HepG2 (cell line): Measurements from ENCODE around the gene FAM110C. TPM values are rescaled to one million over a fixed set of nuclear protein-coding genes. Genes with fewer than 3 reads are reported as not detected.

Experiments used
- ATAC-seq: fragments of 200-7000 bp; cut with Tn5 transposase; 3 replicates; pipeline ENCODE4 v1.9.1; 2020; ENCODE audit warnings: mild to moderate bottlenecking, moderate library complexity
- BruUV-seq: library from RNA; stranded (reverse); fragments of 400-500 nt; replicated peaks from 2 replicates; lab custom pipeline; 2021; lab: Mats Ljungman, UMichigan
- CTCF ChIA-PET: fragments of 300-600 bp; formaldehyde crosslinking; extraction: SDS; loops from one replicate; lab custom pipeline; 2021; ENCODE audit warnings: low total read pairs, inconsistent platforms, low intra/inter-chr PET ratio; lab: Yijun Ruan, JAX
- POLR2A ChIA-PET: fragments of 350-600 bp; sonication (Branson Sonifier 250); formaldehyde crosslinking; loops from one replicate; lab custom pipeline; 2020; ENCODE audit warnings: antibody characterized with exemption, inconsistent platforms; lab: Yijun Ruan, JAX
- DNase-seq: peaks from one replicate; pipeline ENCODE4 v3.0.0-alpha.2; 2015; ENCODE audit warnings: low spot score
- FAIRE-seq: peaks from 3 replicates; lab custom pipeline; 2011; peaks lifted over from hg19 to GRCh38; lab: Jason Lieb, UNC
- H2AFZ ChIP-seq: one replicate; pipeline ENCODE4 v1.6.1; 2011; ENCODE audit warnings: low read length, inconsistent platforms
- H3K27ac ChIP-seq: fragments of 300-600 bp; 3 replicates; pipeline ENCODE4 v1.8.0; 2011; ENCODE audit warnings: mixed run types, mild to moderate bottlenecking, mixed read lengths, low read length, inconsistent platforms; ENCODE audit not compliant: insufficient read depth; ENCODE audit errors: extremely low read length
- H3K27me3 ChIP-seq, 2 experiments: fragments of 200-600 bp in 1 of 2; 2 replicates in 1 of 2; 3 replicates in 1 of 2; pipeline versions ENCODE4 v1.6.0 to v1.8.0; 2011; ENCODE audit warnings: low read length in 2 of 2, mild to moderate bottlenecking in 2 of 2, moderate library complexity in 2 of 2, inconsistent platforms in 1 of 2; ENCODE audit not compliant: insufficient read depth in 2 of 2, control insufficient read depth in 1 of 2
- H3K36me3 ChIP-seq, 2 experiments: fragments of 200-600 bp in 1 of 2; replicated peaks in 1 of 2; 2 replicates in 1 of 2; 3 replicates in 1 of 2; pipeline versions ENCODE4 v1.5.1 to v1.8.0; 2011; ENCODE audit warnings: low read length in 2 of 2, inconsistent platforms in 1 of 2; ENCODE audit not compliant: insufficient read depth in 2 of 2, control insufficient read depth in 1 of 2
- H3K4me1 ChIP-seq: 2 replicates; pipeline ENCODE4 v1.5.1; 2012; ENCODE audit warnings: low read length, inconsistent platforms; ENCODE audit not compliant: insufficient read depth
- H3K4me2 ChIP-seq: 2 replicates; pipeline ENCODE4 v1.6.0; 2011; ENCODE audit warnings: low read depth, low read length, inconsistent platforms
- H3K4me3 ChIP-seq, 3 experiments: fragments of 200-600 bp in 1 of 3; sonication (generic), shearing (Covaris generic) in 1 of 3; replicated peaks in 1 of 3; 2 replicates each; pipeline ENCODE4 v1.5.1; 2011 to 2016; ENCODE audit warnings: low read length in 3 of 3, inconsistent platforms in 2 of 3, low read depth in 2 of 3, mild to moderate bottlenecking in 2 of 3, control low read depth in 1 of 3, mixed read lengths in 1 of 3; ENCODE audit not compliant: insufficient read depth in 1 of 3
- H3K79me2 ChIP-seq: one replicate; pipeline ENCODE4 v1.6.1; 2011; ENCODE audit warnings: low read length, inconsistent platforms; ENCODE audit not compliant: insufficient read depth
- H3K9ac ChIP-seq: 2 replicates; pipeline ENCODE4 v1.6.0; 2011; ENCODE audit warnings: mild to moderate bottlenecking, low read depth, low read length, inconsistent platforms; ENCODE audit not compliant: insufficient read depth
- H3K9me3 ChIP-seq: 2 replicates; pipeline ENCODE4 v1.5.1; 2012; ENCODE audit warnings: mild to moderate bottlenecking, low read length
- H4K20me1 ChIP-seq: 2 replicates; pipeline ENCODE4 v1.6.0; 2011; ENCODE audit warnings: inconsistent platforms, mild to moderate bottlenecking, low read length, moderate library complexity; ENCODE audit not compliant: insufficient read depth
- ATF7 ChIP-seq, 2 experiments: fragments of 450-650 bp in 1 of 2; sonication (generic) in 1 of 2; formaldehyde crosslinking in 1 of 2; IDR thresholded peaks; 2 replicates each; pipeline versions ENCODE4 v1.4.0 to v1.6.1; 2016 to 2020; ENCODE audit warnings: antibody characterized with exemption in 1 of 2, mild to moderate bottlenecking in 1 of 2, missing genetic modification reagents in 1 of 2
- CEBPB ChIP-seq: IDR thresholded peaks from 2 replicates; pipeline ENCODE4 v1.6.1; 2011; ENCODE audit warnings: low read depth, low read length, improper control_type of control experiment, borderline replicate concordance
- CREB1 ChIP-seq, 2 experiments: fragments of 450-650 bp in 1 of 2; IDR thresholded peaks; 2 replicates each; pipeline ENCODE4 v1.6.1; 2016 to 2017; ENCODE audit warnings: control low read depth in 1 of 2, mild to moderate bottlenecking in 1 of 2, missing compliant biosample characterization in 1 of 2, missing genetic modification characterization in 1 of 2
- GABPA ChIP-seq, 2 experiments: IDR thresholded peaks; 2 replicates each; pipeline ENCODE4 v1.6.1; 2011 to 2016; ENCODE audit warnings: low read depth in 2 of 2, low read length in 1 of 2, missing biosample characterization in 1 of 2, missing genetic modification characterization in 1 of 2
- GATA4 ChIP-seq: sonication (generic); IDR thresholded peaks from 2 replicates; pipeline ENCODE4 v1.6.1; 2016; ENCODE audit warnings: antibody characterized with exemption, low read depth, borderline replicate concordance
- GATAD1 ChIP-seq: IDR thresholded peaks from 2 replicates; pipeline ENCODE4 v1.6.1; 2016; ENCODE audit warnings: missing genetic modification reagents, missing compliant biosample characterization
- MIXL1 ChIP-seq: IDR thresholded peaks from 2 replicates; pipeline ENCODE4 v1.6.1; 2016
- ZNF468 ChIP-seq: sonication (generic); formaldehyde crosslinking; IDR thresholded peaks from 2 replicates; pipeline ENCODE4 v1.8.0; 2022; ENCODE audit warnings: mild to moderate bottlenecking, moderate library complexity, missing genetic modification reagents
- ZSCAN30 ChIP-seq: sonication (generic); formaldehyde crosslinking; IDR thresholded peaks from 2 replicates; pipeline ENCODE4 v1.5.0; 2020; ENCODE audit warnings: mild to moderate bottlenecking, missing genetic modification reagents
- WGBS: methylation state at CpG from one replicate; pipeline ENCODE4 v1.1.6; 2017; ENCODE audit warnings: low lambda C conversion rate; 5-methylcytosine and 5-hydroxymethylcytosine counted together
- in situ Hi-C: cut with HindIII; loops from 2 replicates; pipeline ENCODE4 v1.10.0; 2017; ENCODE audit warnings: low pct_unique_long_range_greater_than_20kb; ENCODE audit not compliant: extremely low pct_ligation_motif_present
- intact Hi-C: fragments of 100-400 bp; cut with micrococcal nuclease; formaldehyde crosslinking; loops from one replicate; pipeline ENCODE4 v1.10.0; 2022; ENCODE audit not compliant: unreplicated experiment
- polyA plus RNA-seq, 8 experiments: library from polyadenylated mRNA; depleted of rRNA in 3 of 8; stranded (reverse) in 7 of 8; unstranded in 1 of 8; fragments of >200 nt; fragmentation: Illumina TruSeq in 4 of 8; extraction: Trizol in 4 of 8; gene quantifications; 2 replicates each; pipeline versions ENCODE4 v1.2.1 to v1.2.3, GENCODE V29; 2011 to 2016; ENCODE audit warnings: low read depth in 4 of 8, missing spikeins in 1 of 8, mixed read lengths in 1 of 8; ENCODE audit not compliant: insufficient read depth in 1 of 8
- total RNA-seq, 5 experiments: library from RNA; depleted of rRNA; stranded (reverse); fragments of >200 nt; fragmentation: Illumina TruSeq; extraction: Trizol; gene quantifications; 2 replicates each; pipeline ENCODE4 v1.2.3, GENCODE V29; 2016; ENCODE audit warnings: low read depth in 1 of 5
- TF ChIP-seq, protein P1 (sequence below): IDR thresholded peaks from 2 replicates; pipeline ENCODE4 v1.6.1; 2016; ENCODE audit warnings: low read depth, missing genetic modification reagents, missing compliant biosample characterization
- TF ChIP-seq, protein P2 (sequence below): sonication (generic); formaldehyde crosslinking; IDR thresholded peaks from 2 replicates; pipeline ENCODE4 v1.5.0; 2020; ENCODE audit warnings: mild to moderate bottlenecking, missing genetic modification reagents, borderline replicate concordance

Gene FAM110C
- total and polyA plus RNA-seq, 2 of the 13 experiments (the other 11 are each of a cell fraction or from before 2014, with no cell fraction given), result 1.2 to 3.5 TPM

DNA sequence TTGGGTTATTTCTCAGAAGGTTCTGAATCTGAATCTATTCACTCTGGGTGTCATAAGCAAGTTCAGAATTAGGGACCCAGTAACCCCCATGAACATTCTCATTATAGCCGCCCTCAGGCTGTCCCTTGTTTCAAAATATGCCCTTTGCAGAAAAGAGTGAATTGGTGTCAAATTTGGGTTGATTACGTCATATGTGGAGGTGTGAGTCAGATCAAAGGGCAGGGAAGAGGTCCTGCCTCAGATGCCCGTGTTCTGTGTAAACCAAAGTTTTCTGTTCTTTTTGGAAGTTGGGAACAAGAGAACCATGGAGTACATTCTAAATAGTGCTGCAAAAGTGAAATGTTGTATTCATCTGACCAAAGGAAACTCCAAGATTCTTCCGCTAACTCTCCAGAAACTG, 5.8 kb downstream of the FAM110C start:
- no peak overlapping the region for H3K4me3 ChIP-seq
- ATAC-seq (no peak), FAIRE-seq (no peak), DNase-seq (no peak)
- no peaks in the 10 kb centered on the region for H3K79me2 ChIP-seq
- no peaks in the 10 kb centered on the region for H3K9me3 ChIP-seq
- 57% methylated on average over 4 of the region's 4 CpGs for WGBS
- H3K27me3 ChIP-seq, result peaks cover 0 to 18% of the 10 kb centered on the region in 2 experiments; a peak in 3 of 5 replicates
- no peak overlapping the region for H2AFZ ChIP-seq
- no peak overlapping the region for H3K9ac ChIP-seq
- ChIA-PET POLR2A (no interaction called here), CTCF (no interaction called here)
- no peaks in the 10 kb centered on the region for H4K20me1 ChIP-seq
- no peak overlapping the region for H3K27ac ChIP-seq
- intact Hi-C loops, result no loop called here
- H3K36me3 ChIP-seq, result no peaks in the 10 kb centered on the region
- no peak overlapping the region for H3K4me2 ChIP-seq
- in situ Hi-C loops, result no loop called here
- BruUV-seq, result no TSS peak
- no peaks in the 10 kb centered on the region for H3K4me1 ChIP-seq
- TF ChIP-seq ATF7 (IDR thresholded peaks at IDR 0.05) (peak; percentile 86), ATF7 (CRISPR knock-in tag; IDR thresholded peaks at IDR 0.05) (no peak), ZNF468 (no peak), GATA4 (no peak), CREB1 (IDR thresholded peaks at IDR 0.05) (peak; percentile 72), CREB1 (CRISPR knock-in tag; IDR thresholded peaks at IDR 0.05) (no peak), ZSCAN30 (no peak), MIXL1 (CRISPR knock-in tag) (no peak), CEBPB (peak; percentile 53; the same call in 1 of the 2 replicates), GABPA (IDR thresholded peaks at IDR 0.05; ENCODE audit: low read depth, low read length) (no peak), GABPA (CRISPR knock-in tag; IDR thresholded peaks at IDR 0.05; ENCODE audit: low read depth) (no peak), GATAD1 (CRISPR knock-in tag) (no peak)
- TF ChIP-seq, protein P1, sequence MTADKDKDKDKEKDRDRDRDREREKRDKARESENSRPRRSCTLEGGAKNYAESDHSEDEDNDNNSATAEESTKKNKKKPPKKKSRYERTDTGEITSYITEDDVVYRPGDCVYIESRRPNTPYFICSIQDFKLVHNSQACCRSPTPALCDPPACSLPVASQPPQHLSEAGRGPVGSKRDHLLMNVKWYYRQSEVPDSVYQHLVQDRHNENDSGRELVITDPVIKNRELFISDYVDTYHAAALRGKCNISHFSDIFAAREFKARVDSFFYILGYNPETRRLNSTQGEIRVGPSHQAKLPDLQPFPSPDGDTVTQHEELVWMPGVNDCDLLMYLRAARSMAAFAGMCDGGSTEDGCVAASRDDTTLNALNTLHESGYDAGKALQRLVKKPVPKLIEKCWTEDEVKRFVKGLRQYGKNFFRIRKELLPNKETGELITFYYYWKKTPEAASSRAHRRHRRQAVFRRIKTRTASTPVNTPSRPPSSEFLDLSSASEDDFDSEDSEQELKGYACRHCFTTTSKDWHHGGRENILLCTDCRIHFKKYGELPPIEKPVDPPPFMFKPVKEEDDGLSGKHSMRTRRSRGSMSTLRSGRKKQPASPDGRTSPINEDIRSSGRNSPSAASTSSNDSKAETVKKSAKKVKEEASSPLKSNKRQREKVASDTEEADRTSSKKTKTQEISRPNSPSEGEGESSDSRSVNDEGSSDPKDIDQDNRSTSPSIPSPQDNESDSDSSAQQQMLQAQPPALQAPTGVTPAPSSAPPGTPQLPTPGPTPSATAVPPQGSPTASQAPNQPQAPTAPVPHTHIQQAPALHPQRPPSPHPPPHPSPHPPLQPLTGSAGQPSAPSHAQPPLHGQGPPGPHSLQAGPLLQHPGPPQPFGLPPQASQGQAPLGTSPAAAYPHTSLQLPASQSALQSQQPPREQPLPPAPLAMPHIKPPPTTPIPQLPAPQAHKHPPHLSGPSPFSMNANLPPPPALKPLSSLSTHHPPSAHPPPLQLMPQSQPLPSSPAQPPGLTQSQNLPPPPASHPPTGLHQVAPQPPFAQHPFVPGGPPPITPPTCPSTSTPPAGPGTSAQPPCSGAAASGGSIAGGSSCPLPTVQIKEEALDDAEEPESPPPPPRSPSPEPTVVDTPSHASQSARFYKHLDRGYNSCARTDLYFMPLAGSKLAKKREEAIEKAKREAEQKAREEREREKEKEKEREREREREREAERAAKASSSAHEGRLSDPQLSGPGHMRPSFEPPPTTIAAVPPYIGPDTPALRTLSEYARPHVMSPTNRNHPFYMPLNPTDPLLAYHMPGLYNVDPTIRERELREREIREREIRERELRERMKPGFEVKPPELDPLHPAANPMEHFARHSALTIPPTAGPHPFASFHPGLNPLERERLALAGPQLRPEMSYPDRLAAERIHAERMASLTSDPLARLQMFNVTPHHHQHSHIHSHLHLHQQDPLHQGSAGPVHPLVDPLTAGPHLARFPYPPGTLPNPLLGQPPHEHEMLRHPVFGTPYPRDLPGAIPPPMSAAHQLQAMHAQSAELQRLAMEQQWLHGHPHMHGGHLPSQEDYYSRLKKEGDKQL (CRISPR knock-in tag), result no peak
- TF ChIP-seq, protein P2, sequence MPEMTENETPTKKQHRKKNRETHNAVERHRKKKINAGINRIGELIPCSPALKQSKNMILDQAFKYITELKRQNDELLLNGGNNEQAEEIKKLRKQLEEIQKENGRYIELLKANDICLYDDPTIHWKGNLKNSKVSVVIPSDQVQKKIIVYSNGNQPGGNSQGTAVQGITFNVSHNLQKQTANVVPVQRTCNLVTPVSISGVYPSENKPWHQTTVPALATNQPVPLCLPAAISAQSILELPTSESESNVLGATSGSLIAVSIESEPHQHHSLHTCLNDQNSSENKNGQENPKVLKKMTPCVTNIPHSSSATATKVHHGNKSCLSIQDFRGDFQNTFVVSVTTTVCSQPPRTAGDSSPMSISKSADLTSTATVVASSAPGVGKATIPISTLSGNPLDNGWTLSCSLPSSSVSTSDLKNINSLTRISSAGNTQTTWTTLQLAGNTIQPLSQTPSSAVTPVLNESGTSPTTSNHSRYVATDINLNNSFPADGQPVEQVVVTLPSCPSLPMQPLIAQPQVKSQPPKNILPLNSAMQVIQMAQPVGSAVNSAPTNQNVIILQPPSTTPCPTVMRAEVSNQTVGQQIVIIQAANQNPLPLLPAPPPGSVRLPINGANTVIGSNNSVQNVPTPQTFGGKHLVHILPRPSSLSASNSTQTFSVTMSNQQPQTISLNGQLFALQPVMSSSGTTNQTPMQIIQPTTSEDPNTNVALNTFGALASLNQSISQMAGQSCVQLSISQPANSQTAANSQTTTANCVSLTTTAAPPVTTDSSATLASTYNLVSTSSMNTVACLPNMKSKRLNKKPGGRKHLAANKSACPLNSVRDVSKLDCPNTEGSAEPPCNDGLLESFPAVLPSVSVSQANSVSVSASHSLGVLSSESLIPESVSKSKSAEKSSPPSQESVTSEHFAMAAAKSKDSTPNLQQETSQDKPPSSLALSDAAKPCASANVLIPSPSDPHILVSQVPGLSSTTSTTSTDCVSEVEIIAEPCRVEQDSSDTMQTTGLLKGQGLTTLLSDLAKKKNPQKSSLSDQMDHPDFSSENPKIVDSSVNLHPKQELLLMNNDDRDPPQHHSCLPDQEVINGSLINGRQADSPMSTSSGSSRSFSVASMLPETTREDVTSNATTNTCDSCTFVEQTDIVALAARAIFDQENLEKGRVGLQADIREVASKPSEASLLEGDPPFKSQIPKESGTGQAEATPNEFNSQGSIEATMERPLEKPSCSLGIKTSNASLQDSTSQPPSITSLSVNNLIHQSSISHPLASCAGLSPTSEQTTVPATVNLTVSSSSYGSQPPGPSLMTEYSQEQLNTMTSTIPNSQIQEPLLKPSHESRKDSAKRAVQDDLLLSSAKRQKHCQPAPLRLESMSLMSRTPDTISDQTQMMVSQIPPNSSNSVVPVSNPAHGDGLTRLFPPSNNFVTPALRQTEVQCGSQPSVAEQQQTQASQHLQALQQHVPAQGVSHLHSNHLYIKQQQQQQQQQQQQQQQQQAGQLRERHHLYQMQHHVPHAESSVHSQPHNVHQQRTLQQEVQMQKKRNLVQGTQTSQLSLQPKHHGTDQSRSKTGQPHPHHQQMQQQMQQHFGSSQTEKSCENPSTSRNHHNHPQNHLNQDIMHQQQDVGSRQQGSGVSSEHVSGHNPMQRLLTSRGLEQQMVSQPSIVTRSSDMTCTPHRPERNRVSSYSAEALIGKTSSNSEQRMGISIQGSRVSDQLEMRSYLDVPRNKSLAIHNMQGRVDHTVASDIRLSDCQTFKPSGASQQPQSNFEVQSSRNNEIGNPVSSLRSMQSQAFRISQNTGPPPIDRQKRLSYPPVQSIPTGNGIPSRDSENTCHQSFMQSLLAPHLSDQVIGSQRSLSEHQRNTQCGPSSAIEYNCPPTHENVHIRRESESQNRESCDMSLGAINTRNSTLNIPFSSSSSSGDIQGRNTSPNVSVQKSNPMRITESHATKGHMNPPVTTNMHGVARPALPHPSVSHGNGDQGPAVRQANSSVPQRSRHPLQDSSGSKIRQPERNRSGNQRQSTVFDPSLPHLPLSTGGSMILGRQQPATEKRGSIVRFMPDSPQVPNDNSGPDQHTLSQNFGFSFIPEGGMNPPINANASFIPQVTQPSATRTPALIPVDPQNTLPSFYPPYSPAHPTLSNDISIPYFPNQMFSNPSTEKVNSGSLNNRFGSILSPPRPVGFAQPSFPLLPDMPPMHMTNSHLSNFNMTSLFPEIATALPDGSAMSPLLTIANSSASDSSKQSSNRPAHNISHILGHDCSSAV, result no peak
